GM21367 (cell line): ENCODE data around the gene SNTB2.
A peak's percentile ranks its signal among the peaks of the same experiment; 100 is the strongest.

Source experiments
- ATAC-seq: cut with Tn5 transposase; IDR thresholded peaks from one replicate; pipeline ENCODE4 v1.9.1; 2021; ENCODE audit not compliant: unreplicated experiment

Gene SNTB2

DNA sequence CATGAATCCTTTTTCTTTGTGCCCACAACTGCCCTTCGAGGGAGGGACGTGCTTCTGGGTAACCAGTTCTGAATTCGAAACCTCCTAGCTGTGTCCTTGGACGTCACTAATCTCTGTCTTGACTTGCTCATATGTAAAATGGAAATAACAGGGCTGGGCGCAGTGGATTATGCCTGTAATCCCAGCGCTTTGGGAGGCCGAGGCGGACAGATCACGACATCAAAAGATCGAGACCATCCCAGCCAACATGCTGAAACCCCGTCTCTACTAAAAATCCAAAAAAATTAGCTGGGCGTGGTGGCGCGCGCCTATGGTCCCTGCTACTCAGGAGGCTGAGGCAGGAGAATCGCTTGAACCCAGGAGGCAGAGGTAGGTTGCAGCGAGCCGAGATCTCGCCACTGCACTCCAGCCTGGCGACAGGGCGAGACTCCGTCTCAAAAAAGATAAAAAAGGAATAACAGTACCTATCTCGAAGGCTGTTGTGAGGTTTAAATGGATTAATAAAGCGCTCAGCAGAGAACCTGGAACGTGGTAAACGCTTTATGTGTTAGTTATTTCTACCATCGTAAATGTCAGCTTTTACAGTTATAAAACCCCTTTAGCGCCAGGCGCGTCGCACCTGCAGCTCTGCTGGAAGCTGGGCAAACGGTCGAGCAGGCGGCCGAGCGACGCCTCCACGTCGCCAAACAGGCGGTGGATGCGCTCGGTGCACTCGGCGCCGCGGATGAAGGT, 151.8 kb downstream of the SNTB2 start:
- no peak for ATAC-seq

DNA sequence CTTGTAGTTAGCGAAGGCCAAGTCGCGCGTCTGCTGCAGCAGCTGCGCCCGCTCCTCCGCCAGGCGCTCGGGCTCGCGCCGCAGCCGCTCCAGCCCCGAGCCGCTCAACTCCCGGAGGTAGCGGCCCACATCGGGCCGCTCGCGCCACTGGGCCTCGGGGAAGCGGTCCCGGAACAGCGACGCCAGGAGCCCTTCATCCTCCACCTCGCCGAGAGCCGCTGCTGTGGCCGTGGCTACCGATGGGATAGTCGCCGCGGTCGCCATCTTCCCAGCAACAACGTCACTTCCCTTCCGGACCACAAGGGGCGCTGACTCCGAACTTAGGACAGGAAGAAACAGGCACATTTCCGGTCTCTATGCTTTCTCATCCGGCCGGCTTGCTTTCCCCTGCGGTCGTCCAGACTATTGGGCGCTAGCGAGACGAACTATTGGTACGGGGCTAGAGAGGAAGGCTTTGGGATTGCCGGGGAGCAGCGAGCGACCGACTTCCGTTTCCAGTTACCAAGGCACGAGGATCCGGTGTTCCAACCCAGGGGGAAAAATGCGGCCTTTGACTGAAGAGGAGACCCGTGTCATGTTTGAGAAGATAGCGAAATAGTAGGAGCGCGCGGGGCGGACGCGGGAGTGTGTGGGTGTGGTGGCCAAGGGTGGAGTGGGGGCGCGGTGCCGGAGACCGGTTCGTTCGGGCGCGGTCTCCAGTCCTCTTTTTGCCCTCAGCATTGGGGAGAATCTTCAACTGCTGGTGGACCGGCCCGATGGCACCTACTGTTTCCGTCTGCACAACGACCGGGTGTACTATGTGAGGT, 152.5 kb downstream of the SNTB2 start, which contains the start of the genes COG8 and NIP7:
TSS of gene COG8 (minus strand) at position 276 of the 806 bp plus-strand sequence. CDS start at position 264, 12 bp downstream.
TSS of gene NIP7 (plus strand) at position 484 of the 806 bp plus-strand sequence. CDS start at position 542, 58 bp downstream.
- ATAC-seq = peak; percentile 80

DNA sequence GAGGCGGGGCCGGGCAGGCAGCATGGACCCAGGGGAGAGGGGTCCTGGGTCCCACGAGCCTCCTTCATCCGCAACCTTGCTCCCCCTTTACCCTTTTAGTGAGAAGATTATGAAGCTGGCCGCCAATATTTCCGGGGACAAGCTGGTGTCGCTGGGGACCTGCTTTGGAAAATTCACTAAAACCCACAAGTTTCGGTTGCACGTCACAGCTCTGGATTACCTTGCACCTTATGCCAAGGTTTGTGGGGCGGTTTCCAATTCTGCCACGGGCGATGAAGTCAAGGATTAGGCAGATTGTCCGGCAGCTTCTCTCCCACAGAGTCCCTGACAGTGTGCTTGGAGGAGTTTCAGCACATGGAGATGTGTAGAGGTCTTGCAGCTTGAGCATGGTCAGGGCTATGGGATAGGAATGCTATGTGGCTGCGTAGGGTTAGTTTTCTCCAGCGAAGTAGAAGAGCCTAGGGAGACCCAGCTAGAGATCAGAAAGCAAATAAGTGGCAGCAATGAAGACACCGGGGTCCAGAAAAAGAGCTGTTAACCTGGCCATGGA, 153.2 kb downstream of the SNTB2 start:
- no peak for ATAC-seq

DNA sequence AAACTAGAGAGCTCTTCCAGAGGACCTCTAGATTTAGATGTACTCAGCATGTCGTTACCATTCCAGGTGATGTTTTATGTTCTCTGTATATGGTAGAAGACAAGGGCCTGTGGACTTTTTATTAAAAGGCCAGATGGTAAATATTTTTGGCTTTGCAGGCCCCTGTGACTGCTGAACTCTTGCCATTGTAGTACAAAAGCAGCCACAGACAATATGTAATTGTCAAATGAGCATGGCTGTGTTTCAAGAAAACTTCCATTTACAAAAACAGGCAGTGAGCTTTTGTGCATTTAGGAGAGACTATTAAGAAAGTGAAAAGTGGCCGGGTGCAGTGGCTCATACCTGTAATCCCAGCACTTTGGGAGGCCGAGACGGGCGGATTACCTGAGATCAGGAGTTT, 157.2 kb downstream of the SNTB2 start:
- ATAC-seq = no peak

DNA sequence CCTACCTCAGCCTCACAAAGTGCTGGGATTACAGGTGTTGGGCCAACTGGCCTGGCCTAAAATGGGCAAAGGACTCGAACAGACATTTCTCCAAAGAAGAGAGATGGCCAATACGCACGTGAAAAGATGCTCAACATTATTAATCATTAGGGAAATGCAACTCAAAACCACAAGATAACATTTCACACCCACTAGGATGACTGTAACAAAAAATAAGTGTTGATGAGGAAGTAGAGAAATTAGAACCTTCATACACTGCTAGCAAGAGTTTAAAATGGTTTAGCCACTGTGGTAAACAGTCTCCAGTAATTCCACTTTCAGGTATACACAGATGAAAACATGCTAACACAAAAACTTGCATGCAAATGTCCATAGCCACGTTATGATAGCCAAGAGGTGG, 159.0 kb downstream of the SNTB2 start:
- no peak for ATAC-seq

DNA sequence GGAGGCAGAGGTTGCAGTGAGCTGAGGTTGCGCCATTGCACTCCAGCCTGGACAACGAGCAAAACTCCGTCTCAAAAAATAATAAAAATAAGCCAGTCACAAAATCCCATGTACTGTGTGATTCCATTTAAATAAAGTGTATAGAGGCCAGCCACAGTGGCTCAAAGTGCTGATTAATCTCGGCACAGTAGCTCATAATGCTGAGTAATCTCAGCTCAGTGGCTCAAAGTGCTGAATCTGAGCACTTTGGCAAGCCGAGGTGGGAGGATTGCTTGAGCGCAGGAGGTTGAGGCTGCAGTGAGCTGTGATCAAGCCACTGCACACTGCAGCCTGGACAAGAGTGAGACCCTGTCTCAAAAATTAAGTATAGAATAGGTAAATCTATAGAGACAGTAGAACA, 159.7 kb downstream of the SNTB2 start:
- no peak for ATAC-seq

DNA sequence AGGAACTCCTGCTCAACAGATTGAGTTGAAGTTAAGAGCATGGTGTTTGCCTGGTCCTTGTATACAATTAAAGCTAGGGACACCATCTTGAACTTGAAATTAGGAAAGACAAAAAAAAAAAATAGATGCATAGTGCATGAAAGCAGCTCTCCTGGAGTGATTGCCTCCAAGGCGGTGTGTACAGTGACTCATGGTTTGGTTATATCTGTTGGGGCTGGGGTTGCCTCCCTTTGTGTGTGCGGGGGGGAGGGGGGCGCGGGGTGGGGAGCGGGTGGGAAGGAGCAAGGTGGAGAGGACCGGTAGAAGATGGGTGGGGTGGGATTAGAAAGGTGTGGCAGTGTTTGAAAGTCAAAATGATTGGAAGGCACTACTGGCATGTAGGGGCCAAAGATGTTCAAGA, 161.3 kb downstream of the SNTB2 start:
- no peak for ATAC-seq

DNA sequence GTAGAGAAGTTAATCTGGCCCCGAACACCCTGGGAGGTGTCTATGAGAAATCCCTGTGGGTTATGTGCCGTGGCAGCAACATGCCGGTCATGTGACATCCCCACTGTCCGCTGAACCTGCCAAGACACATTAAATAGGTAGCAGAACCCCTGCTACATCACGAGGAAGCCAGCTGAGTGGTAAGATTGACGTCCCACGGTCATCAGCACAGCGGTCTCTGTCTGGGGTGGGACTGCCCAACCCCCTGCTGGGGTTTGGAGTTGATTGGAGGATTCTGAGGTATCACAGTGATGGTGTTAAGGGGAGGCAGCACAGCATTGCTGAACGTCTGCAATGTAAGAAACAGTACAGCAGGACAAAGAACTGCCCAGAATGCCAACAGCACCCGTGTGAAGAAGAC, 162.6 kb downstream of the SNTB2 start:
- no peak for ATAC-seq

DNA sequence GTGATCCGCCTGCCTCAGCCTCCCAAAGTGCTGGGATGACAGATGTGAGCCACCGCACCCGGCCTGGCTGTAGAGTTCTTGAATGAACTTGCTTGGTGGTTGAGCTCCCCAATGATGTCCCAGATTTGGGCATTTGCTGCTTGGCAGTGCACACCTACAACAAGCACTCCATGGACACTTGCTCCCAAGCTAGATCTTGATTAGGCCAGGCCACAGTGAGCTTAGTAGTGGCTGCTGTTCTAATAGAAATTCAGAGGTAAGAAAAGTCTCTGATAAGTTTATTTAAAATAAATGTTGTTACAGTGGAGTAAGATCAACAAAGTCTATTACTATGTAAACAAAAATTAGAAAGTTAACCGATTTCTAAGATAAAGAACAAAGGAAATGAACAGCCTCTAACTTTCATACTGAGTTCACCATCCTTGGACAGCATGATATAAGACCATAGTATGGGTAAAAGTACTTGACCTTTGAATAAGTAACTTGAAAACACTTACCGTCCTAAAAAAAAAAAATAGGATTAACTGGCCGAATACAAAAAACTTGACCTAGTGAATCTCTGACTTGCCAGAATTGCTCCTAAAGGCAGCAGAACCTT, 163.7 kb downstream of the SNTB2 start:
- no peak for ATAC-seq

DNA sequence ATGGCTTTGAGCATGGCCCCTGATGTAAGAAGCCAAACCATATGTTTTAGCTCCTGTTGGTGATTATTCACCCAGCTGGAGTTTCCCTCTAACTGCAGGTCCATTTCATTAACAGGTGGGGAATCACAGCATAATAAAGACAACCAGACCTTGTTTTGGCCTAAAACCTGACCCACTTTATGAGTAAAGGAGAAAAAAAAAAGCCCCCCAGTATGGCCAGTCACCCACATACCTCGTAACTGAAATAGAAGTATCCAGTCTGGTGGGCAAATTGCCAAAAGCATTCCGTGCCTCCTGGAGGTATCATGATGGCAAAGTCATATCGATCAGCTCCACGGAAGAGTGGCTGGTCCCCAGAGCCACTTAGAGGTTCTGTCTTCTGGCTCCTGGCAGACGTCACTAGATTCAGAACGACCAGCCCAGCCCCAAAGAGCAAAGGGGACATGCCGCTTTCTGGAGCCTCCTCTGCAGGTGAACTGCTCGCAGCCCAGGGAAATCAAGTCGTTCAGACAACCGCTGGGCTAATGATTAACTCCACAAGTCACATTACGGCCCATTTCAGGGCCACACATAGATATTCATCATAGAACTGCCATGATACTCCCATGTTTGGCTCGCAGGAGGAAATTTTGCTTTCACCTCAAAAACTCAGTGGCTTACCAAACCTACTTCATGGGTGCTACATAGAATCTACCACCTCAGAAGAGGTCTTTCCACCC, 164.5 kb downstream of the SNTB2 start, which contains the start of gene TMED6:
TSS of gene TMED6 (minus strand) at position 478 of the 719 bp plus-strand sequence. CDS start at position 445, 33 bp downstream.
- no peak for ATAC-seq
